Stimulated activated CD4-positive, alpha-beta T cell treated with anti-CD3 and anti-CD28 coated beads, TNF-alpha, amount 100 ng/mL, for 1 hour (primary cell): ENCODE data around the gene TSHZ3.

Source experiments
- DNase-seq, 3 donors: peaks; one replicate each; pipeline ENCODE4 v3.0.0-alpha.2; 2020; ENCODE audit warnings: low read depth in 3 of 3, low spot score in 1 of 3

TSHZ3 gene, protein sequence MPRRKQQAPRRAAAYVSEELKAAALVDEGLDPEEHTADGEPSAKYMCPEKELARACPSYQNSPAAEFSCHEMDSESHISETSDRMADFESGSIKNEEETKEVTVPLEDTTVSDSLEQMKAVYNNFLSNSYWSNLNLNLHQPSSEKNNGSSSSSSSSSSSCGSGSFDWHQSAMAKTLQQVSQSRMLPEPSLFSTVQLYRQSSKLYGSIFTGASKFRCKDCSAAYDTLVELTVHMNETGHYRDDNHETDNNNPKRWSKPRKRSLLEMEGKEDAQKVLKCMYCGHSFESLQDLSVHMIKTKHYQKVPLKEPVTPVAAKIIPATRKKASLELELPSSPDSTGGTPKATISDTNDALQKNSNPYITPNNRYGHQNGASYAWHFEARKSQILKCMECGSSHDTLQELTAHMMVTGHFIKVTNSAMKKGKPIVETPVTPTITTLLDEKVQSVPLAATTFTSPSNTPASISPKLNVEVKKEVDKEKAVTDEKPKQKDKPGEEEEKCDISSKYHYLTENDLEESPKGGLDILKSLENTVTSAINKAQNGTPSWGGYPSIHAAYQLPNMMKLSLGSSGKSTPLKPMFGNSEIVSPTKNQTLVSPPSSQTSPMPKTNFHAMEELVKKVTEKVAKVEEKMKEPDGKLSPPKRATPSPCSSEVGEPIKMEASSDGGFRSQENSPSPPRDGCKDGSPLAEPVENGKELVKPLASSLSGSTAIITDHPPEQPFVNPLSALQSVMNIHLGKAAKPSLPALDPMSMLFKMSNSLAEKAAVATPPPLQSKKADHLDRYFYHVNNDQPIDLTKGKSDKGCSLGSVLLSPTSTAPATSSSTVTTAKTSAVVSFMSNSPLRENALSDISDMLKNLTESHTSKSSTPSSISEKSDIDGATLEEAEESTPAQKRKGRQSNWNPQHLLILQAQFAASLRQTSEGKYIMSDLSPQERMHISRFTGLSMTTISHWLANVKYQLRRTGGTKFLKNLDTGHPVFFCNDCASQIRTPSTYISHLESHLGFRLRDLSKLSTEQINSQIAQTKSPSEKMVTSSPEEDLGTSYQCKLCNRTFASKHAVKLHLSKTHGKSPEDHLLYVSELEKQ

DNA sequence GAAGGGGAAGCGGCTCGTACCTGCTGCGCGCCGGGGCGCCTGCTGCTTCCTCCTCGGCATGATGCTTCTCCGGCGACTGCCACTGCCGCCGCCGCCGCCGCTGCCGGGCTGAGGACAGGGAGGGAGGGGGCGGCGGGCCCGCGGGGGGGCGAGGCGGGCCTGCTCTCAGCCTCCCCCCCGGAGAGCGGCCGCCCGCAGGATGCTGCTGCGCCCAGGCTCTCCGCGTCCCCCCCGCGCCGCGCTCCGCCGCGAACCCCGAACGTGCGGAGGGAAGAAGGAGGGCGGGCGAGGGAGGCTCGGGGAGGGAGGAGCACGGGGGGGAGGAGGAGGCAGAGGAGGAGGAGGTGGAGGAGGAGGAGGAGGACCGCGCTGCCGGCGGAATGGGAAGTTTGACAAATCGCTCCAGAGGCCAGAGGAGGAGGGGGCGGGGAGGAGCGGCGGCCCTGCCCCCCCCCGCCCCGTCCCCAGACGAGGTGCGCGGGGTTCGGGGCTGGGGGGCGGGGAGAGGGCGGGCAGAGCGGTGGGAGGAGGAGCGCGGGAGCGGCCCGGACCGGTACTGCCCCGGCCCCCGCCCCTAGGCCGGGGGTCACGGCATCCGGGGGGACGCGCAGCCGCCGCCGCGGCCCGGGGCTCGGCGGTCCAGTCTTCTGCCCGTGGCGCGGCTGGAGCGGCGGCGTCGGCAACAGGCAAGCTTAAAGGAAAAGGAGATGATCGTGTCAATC, at the start of gene TSHZ3:
Gene TSHZ3 (minus strand): TSS at position 277 of the 722 bp plus-strand sequence. CDS start 217 bp downstream, at position 60.
- DNase-seq, result peak in 1 of 3 donors; percentile 22

DNA sequence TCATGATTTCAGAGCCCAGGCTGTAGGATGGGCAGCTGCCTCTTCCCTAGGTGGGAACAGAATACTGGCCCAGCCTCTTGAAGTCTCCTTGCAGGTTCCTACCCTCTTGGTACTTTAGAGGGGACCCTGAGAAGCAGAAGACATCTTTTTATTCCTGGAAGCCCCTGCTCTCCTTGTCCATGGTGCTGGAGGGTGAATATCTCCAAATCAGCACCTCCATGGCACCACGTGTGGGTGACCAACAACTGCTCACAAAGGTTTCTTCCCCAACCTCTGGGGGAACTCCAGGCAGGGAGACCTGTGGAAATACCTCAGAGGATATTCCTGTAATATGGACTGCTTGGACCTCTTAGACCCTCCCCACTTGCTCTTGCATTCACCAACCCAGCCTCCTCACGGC, 48.1 kb upstream of the TSHZ3 start:
- no peak for DNase-seq

DNA sequence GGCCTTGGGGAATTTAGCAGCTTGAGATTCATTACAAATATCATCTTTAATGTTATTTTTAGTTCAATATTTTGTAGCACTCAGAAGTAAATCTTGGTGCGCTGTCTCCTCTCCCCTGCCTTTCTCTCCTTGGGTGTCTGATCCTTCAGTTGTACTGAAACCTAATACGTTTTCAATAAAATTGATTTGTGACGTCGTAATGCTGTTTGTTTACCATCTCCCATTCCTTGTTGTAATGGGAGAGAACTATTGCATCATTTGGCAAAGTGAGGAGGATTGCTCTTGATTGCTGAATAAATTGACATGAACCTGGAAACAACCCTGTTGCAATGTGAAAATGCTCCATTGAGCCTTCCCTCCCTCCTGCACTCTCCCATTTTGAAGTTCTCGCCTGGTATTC, 43.2 kb upstream of the TSHZ3 start:
- no peak for DNase-seq

DNA sequence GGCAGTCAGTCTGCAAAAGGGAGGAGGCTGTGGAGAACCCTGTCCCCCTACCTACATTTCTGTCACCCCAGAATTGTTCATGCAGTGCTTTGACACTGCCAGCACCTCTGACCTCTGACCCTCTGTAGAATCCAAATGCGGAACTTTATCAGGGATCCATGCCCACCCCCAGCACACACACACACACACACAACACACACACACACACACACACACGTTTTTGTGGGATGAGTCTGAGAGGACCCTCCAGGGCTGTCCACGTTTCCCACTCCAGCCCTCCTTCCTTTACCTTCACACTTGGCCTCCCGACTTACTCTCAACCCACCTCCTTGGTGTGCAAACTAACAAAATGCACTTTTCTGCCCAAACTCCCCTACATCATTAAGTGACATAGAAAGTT, 42.3 kb upstream of the TSHZ3 start:
- DNase-seq, result no peak

DNA sequence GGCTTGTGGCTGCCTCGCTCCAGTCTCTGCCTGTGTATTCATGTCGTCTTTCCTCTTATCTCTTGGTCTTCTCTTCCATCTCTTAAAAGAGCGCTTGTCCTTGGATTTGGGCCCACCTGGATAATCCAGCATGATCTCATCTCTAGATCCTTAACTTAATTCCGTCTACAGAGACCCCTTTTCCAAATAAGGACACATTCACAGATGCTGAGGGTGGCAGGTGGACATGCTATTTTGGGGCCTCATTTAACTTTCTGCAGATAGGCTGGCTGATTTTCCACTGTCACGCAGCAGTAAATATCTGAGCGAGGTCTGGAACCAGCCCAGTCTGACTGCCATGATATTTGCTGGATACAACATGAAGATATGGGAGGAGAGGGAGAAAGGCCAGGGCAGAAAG, 41.5 kb upstream of the TSHZ3 start:
- DNase-seq, result no peak

DNA sequence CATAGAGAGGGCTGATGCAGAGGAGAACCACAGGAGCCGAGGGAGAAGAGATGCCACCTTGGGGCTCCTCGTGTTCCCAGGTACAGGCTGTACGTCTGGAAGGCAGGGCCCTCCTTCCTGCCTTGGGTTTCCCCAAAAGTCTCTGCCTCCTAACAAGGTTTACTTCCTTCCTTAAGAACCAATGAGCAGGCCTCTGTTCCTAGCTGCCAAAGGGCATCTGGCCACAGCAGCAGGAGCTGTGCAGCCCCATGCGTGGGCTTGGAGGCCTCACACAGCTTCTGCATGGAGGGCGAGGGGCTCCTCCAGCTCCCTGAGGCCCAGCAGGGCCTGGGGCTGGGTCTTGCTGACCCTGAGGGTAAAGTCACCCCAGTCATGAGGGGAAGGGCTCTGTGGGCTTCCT, 40.6 kb upstream of the TSHZ3 start:
- DNase-seq, result no peak

DNA sequence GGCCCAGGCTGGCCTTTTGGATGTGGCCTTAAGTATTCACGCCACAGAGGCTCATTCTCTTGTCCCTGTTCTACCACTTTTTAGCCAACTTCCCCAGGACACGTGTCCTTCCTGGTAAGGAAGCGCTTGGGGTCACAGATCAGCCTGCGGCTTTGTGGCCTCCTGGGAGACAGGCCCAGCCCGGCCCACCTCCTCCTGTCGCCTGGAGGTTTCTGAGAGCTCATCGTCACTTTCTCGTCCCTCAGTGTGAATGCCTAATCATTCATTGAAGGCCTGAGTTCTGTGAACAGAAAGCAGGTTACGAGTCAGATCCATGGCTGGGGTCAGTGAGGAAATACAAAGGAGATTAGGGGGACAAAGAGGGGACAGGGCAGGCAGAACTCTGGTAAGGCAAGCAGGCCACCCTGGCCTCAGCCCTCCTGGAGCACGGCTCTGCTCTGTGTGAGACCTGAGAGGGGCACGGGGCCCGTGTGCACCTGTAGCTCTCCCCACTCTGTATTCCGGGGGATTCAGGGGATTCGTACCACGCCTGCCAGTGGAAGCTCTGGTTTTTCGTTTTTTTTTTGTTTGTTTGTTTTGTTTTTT, 38.6 kb upstream of the TSHZ3 start:
- DNase-seq, result no peak

DNA sequence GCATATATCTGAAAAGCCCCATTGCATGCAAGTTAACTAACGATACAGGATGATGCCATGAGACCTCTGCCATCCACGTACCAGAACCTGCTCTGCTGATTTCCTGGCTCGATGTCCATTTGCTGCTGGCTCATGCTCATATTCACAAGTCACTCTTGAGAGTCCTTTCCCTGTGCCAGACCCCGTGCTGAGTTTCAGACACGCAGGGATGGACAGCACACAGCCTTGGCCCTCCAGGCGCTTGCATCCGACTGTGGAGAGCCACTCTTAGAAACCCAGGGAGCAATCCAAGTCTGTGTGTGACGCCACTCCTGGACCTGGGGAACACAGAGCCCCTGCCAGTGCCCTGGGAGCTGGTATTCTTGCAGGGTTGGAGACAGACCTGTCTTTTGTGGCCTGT, 37.6 kb upstream of the TSHZ3 start:
- DNase-seq, result no peak

DNA sequence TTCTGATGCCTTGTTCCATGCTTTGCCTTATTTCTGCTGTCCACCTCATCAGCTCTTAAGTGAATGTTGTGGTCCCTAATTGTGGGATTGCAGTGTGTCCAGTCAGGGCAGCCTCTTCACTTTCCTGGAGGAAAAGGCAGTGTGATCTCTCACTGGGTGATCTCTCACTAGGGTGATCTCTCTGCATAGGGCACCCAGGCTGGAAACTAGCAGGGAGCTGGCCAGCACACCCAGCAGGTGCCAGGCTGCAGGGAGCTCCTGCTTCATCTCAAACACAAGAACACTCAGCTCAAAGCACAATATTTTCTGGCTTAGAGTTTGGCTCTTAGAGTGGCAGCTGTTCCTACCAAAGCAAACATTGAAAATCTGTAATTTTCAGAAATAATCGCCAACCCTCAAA, 36.5 kb upstream of the TSHZ3 start:
- DNase-seq, result no peak

DNA sequence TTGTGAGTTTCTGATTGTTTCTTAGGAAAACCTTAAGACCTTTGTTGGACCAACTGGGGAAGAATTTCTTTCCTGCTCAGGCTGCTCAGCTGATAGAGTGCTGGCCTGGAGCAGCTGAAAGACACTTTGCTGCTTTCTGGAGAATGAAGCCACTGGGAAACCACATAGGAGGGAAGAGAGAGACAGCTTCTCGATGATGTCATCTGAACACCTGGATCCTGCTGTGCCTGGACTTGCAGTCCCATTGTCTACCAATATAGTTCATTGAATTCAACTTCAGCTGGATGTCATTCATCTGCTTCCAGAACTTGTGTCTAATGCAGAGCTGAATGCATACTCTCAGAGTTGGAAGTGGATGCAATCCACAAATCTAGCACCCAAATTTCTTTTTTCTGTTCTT, 34.3 kb upstream of the TSHZ3 start:
- DNase-seq, result no peak

DNA sequence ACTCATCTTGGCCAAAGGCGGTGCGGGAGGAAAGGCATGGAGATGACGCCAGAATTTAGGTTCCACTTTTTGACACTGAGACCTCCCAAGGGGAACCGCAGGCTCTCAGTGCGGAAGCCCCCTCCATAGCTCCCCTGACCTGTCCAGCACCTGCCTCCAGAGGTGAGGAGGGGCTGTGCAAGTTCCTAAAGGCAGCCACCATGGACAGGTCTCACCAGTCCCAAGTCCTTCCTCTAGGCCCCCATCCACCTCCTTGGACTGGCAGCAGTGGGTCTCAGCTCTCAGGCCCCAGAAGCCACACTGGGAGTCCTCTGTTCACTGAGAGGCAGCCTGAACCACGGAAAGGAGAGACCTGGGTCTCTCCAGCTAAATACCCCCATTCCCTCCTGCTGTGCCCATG, 31.6 kb upstream of the TSHZ3 start:
- no peak for DNase-seq

DNA sequence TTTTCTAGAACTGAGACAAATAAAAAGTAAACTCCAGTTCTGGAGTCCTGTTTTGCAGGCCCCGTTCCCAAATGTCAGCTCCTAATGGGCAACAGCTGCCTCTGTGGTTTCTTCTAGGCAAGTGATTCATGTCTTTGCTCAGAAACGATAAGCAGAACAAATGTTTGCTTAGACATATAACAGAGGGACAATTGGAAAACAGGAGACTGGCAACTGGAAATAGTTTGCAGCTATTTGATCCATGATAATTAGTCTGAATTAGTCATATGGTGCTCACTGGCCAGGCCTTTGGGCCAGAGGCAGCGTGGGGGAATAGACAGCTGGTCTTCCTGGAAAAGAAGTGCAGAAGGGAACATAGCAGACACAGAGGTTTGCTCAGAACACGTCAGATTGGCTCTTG, 29.2 kb upstream of the TSHZ3 start:
- no peak for DNase-seq

DNA sequence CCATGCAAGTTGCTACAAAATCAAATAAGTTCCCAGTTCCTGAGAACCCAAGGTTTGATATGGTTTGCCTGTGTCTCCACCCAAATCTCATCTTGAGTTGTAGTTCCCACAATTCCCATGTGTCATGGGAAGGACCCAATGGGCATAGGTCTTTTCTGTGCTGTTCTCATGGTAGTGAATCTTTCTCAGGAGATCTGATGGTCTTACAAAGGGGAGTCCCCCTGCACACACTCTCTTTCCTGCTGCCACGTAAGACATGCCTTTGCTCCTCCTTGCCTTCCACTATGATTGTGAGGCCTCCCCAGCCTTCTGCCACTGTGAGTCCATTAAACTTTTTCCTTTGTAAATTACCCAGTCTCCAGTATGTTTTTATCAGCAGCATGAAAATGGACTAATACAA, 28.5 kb upstream of the TSHZ3 start:
- no peak for DNase-seq

DNA sequence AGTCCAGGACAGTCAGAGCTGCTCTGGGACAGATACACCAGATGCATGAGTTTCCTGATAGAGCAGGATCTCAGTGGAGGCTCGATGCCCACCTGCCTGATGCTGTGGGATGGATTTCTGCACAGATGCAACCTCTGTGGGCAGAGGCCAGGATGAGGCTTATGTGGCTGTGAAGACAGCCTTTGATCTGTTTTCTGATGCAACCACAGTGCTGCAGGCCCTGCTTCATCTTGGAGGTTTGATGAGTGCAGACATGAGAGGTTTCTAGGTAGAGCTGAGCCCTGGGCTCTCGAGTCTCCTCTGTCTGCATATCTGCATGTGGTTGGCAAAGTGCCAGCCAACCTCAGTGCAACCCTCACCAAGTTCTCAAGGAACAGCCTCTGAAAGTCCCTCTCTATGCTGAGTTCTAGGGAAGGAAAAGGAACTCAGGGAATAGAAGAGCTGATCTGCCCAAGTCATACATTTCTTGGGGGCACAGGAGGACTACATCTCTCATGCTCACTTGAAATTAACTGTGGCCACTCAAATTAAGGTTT, 23.1 kb upstream of the TSHZ3 start:
- DNase-seq, result no peak

DNA sequence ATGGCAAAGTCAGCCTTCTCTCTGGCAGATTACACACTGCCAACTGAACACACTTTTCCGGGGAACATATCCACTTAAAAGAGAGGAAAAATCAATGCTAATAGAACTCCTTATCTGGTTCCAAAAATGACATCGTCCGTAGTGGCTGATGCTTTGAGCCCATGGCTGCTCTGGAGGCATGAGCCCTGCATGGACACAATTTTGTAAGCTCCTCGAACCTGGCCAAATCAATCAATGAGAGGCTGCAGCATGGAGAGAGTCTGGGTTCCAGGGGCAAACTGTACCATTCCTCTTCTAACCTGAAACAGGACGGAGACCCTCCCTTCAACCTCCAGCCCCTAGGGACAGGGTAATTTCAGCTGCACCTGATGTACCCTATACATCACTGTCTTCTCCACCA, 21.0 kb upstream of the TSHZ3 start:
- DNase-seq, result no peak

DNA sequence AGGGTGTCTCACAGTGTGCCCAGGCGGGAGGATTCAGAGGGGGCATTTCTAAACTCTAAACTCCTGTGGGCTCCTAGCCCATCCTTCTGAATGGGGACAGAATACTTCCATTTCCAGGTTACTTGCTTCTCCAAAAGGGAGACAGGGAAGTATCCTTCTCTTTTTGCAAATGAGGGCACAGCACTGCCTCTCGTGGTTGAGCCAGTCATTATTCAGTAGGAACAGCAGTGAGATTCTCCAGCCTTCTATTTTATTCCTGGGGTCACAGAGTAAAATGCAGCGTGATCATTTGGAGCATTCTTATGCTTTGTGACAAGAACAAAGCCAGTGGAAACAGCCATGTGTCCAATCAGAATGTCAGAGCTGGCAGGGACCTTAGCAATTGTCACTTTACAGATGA, 15.7 kb upstream of the TSHZ3 start:
- no peak for DNase-seq

DNA sequence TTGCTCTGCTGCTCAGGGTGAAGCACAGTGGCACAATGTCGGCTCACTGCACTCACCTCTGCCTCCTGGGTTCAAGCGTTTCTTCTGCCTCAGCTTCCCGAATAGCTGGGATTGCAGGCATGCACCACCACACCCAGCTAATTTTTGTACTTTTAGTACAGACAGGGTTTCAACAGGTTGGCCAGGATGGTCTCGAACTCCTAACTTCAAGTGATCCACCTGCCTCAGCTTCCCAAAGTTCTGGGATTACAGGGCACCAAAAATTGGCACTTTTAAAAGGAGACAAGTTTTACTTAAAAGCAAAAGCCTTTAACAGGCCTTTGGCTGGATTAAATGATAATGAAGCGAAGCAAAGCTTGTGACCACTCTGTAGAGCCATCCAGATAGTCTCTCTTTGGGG, 12.5 kb upstream of the TSHZ3 start:
- DNase-seq, result no peak

DNA sequence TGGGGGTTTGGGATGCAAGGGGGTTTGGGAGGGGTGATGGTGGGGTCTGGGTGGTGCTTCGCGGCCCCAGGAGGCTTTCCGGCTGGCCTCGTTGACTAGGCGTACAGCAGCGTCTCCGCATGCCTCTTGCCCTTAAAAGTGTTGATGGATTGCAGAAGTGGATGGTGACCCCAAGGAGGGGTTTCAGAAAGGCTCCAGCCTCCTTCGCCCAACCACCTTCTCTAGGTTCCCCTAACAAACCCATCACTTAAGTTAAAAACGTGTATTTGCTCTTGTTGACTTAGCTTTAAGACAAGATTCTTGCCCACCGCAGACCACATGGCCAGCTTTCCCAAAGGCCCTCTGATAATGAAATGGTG, 8.1 kb upstream of the TSHZ3 start:
- DNase-seq, result no peak

DNA sequence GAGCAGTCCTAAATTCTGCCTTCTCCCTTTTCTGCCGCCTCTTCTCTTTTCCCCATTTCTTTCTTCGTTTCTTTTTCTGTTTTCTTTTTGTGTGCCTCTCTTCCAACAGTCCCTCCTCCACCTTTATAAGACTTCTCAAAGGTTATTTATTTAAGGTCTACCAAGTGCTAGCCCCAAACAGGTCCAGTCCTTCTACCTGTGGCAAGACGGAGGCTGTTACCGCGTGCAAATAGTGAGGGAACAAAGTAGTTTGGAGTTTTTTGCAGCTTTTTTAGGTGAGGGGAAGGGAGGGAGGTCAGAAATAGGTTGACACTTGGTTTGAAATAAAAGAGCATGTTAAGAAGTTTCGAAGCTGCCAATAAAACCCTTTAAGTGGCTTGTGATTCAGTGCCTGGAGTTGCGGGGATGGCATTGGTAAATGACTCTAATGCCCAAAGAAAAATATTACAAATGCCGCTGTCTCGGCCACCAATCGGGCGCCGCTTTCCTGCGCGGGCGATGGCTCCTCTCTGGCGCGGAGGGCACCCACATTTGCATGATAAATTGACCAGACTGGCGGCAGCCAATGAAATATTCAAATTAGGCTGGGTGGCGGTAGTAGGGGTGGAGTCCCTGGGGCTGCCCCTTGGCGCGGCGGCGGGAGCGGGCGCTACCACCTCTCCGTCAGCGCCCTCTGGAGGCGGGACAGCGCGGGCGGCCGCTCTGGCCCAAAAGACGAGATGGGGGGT, 7.5 kb upstream of the TSHZ3 start:
- DNase-seq, result peak in 2 of 3 donors; percentile 25 to 50

DNA sequence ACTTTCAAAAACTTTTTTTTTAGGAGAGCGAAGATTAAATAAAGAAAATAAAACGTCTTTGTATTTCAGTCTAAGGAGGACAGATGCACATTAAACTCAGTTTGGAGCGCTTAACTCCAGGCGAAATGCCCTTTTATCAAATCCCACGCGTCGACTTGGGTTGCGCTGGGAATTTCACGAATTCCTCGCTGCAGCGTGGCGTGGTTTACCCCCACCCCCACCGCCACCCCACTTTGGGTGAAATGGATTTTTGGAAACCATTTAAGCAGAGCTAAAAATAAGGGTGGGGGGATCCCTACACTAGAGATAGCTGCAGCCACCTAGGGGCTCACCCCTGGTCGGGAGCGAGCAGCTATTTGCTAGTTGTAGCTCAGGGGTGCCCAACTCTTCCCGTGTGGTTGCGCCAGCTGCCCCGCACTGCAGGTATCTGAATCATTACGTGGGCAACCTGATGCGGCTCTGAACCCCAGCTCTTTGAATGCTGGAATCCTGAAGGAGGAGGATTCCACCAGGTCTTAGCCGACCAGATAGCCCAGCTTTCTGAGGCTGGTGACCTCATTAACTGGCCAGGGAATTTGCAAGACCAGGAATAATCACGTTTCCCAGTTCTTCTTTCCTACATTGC, 6.5 kb upstream of the TSHZ3 start:
- no peak for DNase-seq
